NCI-H2196 treated with DMSO at 0.1 percent for 48 hours (cell line): Measurements from ENCODE around the gene TGFBRAP1.

Source experiments
- DNase-seq: peaks from one replicate; lab custom pipeline; 2025; ENCODE audit not compliant: unreplicated experiment; lab: John Stamatoyannopoulos, UW

The TGFBRAP1 gene

GRCh38 chr2:105329561-105330495 lies at the start of gene TGFBRAP1:
TSS of gene TGFBRAP1 (minus strand) at chr2:105329735. CDS start at chr2:105308301, 21,434 bp downstream.
- peak; percentile 18 for DNase-seq

- DNase-seq = no peak
These were observed 49.4 kb upstream of the TGFBRAP1 start for GRCh38 chr2:105378921-105379383.

GRCh38 chr2:105378276-105378840 lies 48.8 kb upstream of the TGFBRAP1 start:
- DNase-seq = no peak

GRCh38 chr2:105377871-105378270 lies 48.3 kb upstream of the TGFBRAP1 start:
- DNase-seq = no peak

GRCh38 chr2:105376789-105377240 lies 47.3 kb upstream of the TGFBRAP1 start:
- DNase-seq = no peak

GRCh38 chr2:105376010-105376409 lies 46.5 kb upstream of the TGFBRAP1 start:
- no peak for DNase-seq

GRCh38 chr2:105375001-105375561 lies 45.5 kb upstream of the TGFBRAP1 start:
- no peak for DNase-seq

GRCh38 chr2:105373895-105374401 lies 44.4 kb upstream of the TGFBRAP1 start:
- DNase-seq = no peak

- DNase-seq = no peak
These were observed 43.8 kb upstream of the TGFBRAP1 start for GRCh38 chr2:105373344-105373781.

GRCh38 chr2:105371810-105372209 lies 42.3 kb upstream of the TGFBRAP1 start:
- DNase-seq = no peak

- no peak for DNase-seq
These were observed 41.6 kb upstream of the TGFBRAP1 start for GRCh38 chr2:105371156-105371555.

GRCh38 chr2:105369777-105370690 lies 40.5 kb upstream of the TGFBRAP1 start:
- DNase-seq = no peak

- no peak for DNase-seq
These were observed 39.3 kb upstream of the TGFBRAP1 start for GRCh38 chr2:105368759-105369408.

GRCh38 chr2:105365206-105365605 lies 35.7 kb upstream of the TGFBRAP1 start:
- DNase-seq = no peak

GRCh38 chr2:105364436-105365139 lies 35.1 kb upstream of the TGFBRAP1 start:
- no peak for DNase-seq

GRCh38 chr2:105362862-105363591 lies 33.5 kb upstream of the TGFBRAP1 start:
- DNase-seq = no peak

GRCh38 chr2:105361102-105361889 lies 31.8 kb upstream of the TGFBRAP1 start:
- no peak for DNase-seq

- no peak for DNase-seq
These were observed 29.1 kb upstream of the TGFBRAP1 start for GRCh38 chr2:105358593-105358992.
